Loucy (cell line): ENCODE data around the gene HABP2.

Source experiments
- H2AFZ ChIP-seq: fragments of 200-600 bp; sonication (generic); 2 replicates; pipeline ENCODE4 v1.6.0; 2016; ENCODE audit warnings: antibody characterized with exemption, mild to moderate bottlenecking, low read length, moderate library complexity
- H3F3A ChIP-seq: fragments of 200-600 bp; 2 replicates; pipeline ENCODE4 v1.6.0; 2016; ENCODE audit warnings: antibody characterized with exemption, low read depth, mild to moderate bottlenecking
- H3K27me3 ChIP-seq: fragments of 200-600 bp; sonication (generic); 2 replicates; pipeline ENCODE4 v1.6.1; 2014; ENCODE audit warnings: low read length, mild to moderate bottlenecking; ENCODE audit not compliant: insufficient read depth, poor library complexity, severe bottlenecking
- H3K36me3 ChIP-seq: fragments of 200-600 bp; sonication (generic); 2 replicates; pipeline ENCODE4 v1.6.1; 2016; ENCODE audit warnings: low read length; ENCODE audit not compliant: insufficient read depth
- H3K4me1 ChIP-seq: fragments of 200-600 bp; sonication (generic); 2 replicates; pipeline ENCODE4 v1.5.1; 2014; ENCODE audit warnings: low read length, mild to moderate bottlenecking; ENCODE audit not compliant: insufficient read depth, poor library complexity, severe bottlenecking
- H3K4me2 ChIP-seq: fragments of 200-600 bp; sonication (generic); 2 replicates; pipeline ENCODE4 v1.6.0; 2014; ENCODE audit warnings: antibody characterized with exemption, low read length, low read depth, mild to moderate bottlenecking; ENCODE audit not compliant: poor library complexity, severe bottlenecking
- H3K4me3 ChIP-seq: fragments of 200-600 bp; sonication (generic); 2 replicates; pipeline ENCODE4 v1.5.1; 2014; ENCODE audit warnings: low read length, mild to moderate bottlenecking, mixed read lengths; ENCODE audit not compliant: poor library complexity, severe bottlenecking
- H3K79me2 ChIP-seq: fragments of 200-600 bp; sonication (generic); 2 replicates; pipeline ENCODE4 v1.6.1; 2014; ENCODE audit warnings: low read length; ENCODE audit not compliant: insufficient read depth
- H3K9ac ChIP-seq: fragments of 200-600 bp; sonication (generic); 2 replicates; pipeline ENCODE4 v1.6.0; 2014; ENCODE audit warnings: mild to moderate bottlenecking, low read depth, low read length, moderate library complexity; ENCODE audit not compliant: poor library complexity, severe bottlenecking
- H3K9me2 ChIP-seq: fragments of 200-600 bp; sonication (generic); replicated peaks from 2 replicates; pipeline ENCODE4 v1.6.1; 2016; ENCODE audit warnings: low read depth, low read length, mixed read lengths
- H3K9me3 ChIP-seq: fragments of 200-600 bp; sonication (generic); 2 replicates; pipeline ENCODE4 v1.6.1; 2014; ENCODE audit warnings: mild to moderate bottlenecking, antibody characterized with exemption, low read length, low read depth; ENCODE audit not compliant: insufficient read depth
- H4K20me1 ChIP-seq: fragments of 200-600 bp; sonication (generic); 2 replicates; pipeline ENCODE4 v1.6.0; 2014; ENCODE audit warnings: antibody characterized with exemption, low read length, mild to moderate bottlenecking; ENCODE audit not compliant: insufficient read depth, poor library complexity, severe bottlenecking
- EZH2phosphoT487 ChIP-seq: fragments of 200-600 bp; IDR thresholded peaks from 2 replicates; pipeline ENCODE4 v1.6.1; 2018; ENCODE audit warnings: antibody characterized with exemption, mild to moderate bottlenecking, moderate library complexity, borderline replicate concordance
- TF ChIP-seq, protein P1 (sequence below): fragments of 200-600 bp; sonication (generic); conservative IDR thresholded peaks from 2 replicates; pipeline ENCODE4 v1.5.1; 2014; ENCODE audit warnings: mild to moderate bottlenecking, antibody characterized with exemption, low read length

Gene HABP2

DNA sequence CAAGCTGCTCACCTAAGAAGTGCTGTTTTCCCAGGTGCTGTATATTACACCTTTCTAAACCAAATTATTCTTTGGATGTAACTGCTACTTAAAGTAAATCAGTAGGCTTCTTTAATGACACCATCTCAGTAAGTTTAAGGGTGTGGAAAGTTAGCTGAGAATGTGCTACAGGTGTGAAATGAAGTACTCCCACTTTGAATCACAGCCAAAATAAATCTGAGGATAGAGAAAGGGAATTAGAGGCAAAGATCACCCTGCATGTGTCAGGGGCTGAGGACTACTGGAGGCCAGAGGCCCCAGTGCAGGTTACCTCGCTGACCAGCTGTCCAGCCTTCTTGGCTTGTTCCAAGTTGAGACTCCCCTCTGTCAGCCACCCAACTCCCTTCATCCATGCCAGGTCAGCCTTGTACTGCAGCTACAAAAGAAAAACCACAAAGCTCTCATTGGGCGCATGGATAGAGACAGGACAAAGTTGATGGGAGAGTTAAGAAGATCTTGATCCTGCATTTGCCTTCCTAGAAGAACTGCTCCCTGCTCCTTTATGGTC lies 75.8 kb downstream of the HABP2 start:
- H3F3A ChIP-seq = no peaks in the 10 kb centered on the region
- H3K4me3 ChIP-seq = no peak overlapping the region
- no peaks in the 10 kb centered on the region for H3K4me1 ChIP-seq
- TF ChIP-seq EZH2phosphoT487 = no peak
- TF ChIP-seq, protein P1, sequence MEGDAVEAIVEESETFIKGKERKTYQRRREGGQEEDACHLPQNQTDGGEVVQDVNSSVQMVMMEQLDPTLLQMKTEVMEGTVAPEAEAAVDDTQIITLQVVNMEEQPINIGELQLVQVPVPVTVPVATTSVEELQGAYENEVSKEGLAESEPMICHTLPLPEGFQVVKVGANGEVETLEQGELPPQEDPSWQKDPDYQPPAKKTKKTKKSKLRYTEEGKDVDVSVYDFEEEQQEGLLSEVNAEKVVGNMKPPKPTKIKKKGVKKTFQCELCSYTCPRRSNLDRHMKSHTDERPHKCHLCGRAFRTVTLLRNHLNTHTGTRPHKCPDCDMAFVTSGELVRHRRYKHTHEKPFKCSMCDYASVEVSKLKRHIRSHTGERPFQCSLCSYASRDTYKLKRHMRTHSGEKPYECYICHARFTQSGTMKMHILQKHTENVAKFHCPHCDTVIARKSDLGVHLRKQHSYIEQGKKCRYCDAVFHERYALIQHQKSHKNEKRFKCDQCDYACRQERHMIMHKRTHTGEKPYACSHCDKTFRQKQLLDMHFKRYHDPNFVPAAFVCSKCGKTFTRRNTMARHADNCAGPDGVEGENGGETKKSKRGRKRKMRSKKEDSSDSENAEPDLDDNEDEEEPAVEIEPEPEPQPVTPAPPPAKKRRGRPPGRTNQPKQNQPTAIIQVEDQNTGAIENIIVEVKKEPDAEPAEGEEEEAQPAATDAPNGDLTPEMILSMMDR = no peak
- H3K27me3 ChIP-seq = no peaks in the 10 kb centered on the region
- no peak overlapping the region for H2AFZ ChIP-seq
- H3K9ac ChIP-seq = no peak overlapping the region
- H3K4me2 ChIP-seq = no peak overlapping the region
- no peaks in the 10 kb centered on the region for H3K79me2 ChIP-seq
- H3K9me2 ChIP-seq = no peaks in the 10 kb centered on the region
- no peaks in the 10 kb centered on the region for H3K9me3 ChIP-seq
- H4K20me1 ChIP-seq = no peaks in the 10 kb centered on the region
- no peaks in the 10 kb centered on the region for H3K36me3 ChIP-seq

DNA sequence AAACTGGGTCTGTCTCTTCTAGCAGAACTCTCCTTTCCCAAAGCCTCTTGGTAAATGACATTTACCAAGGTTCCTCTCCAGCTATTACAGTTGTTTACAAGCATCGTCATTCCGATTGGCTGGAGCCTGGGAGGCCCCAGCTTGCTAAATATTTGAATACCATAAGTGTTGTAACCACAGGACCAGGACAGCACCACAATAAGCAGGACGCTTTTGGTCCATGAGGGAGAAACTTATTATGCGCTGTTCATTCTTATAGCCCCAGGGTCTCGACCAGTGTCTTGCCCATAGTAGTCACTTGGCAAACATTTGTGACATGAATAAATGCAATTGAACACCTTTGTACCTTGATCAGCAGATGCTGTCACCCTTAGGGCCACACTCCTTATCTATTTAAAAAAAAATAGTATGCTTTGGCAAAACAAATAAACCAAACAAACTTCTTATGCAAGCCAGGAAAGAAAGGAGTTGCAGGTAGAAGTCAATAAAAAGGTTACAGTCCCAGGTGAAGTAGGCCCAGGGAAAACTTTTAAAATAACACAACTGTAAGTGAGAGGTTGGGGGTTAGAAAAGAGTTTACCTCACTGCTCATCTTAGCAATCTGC lies 78.2 kb downstream of the HABP2 start:
- H4K20me1 ChIP-seq = no peaks in the 10 kb centered on the region

DNA sequence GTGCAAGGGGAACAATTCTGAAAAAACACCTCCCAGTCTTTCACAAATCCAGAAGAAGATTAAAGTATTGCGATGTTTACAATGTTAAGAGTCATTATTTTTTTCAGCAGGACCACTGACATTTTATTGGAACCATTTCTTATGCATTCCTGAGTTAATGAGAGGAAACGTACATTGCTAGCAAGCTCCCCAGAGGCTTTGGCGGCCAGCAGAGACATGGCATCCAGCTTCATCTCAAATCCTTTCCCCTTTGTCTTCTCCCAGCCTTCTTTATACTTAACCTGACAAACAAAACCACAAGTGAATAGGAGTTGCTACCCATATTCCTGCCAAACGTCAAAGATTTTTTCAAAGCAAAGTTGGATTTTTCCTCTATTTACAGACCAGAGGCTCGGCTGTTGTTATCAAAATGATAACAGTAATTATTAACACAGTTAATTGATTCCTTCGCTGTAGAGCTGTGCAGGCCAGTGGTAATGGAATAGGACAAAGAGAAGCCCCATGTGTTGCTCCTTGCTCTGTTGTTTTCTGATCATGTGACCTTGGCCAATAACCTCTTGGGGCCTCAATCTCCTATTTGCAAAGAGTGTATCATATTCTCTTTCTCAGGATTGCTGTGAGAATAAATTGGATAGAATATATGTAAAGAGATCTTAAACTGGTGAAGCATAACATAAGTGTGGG lies 79.0 kb downstream of the HABP2 start:
- H3K79me2 ChIP-seq = no peaks in the 10 kb centered on the region
- H3K9ac ChIP-seq = no peak overlapping the region
- no peaks in the 10 kb centered on the region for H4K20me1 ChIP-seq
- no peaks in the 10 kb centered on the region for H3K4me1 ChIP-seq
- no peaks in the 10 kb centered on the region for H3K27me3 ChIP-seq
- H3K4me2 ChIP-seq = no peak overlapping the region
- no peaks in the 10 kb centered on the region for H3K36me3 ChIP-seq
- no peaks in the 10 kb centered on the region for H3K9me2 ChIP-seq
- no peaks in the 10 kb centered on the region for H3K9me3 ChIP-seq
- no peak overlapping the region for H2AFZ ChIP-seq
- H3K4me3 ChIP-seq = no peak overlapping the region
- no peak for TF ChIP-seq EZH2phosphoT487
- TF ChIP-seq, protein P1 = no peak
- no peaks in the 10 kb centered on the region for H3F3A ChIP-seq

More for the DNA sequence above, 78.2 kb downstream of the HABP2 start:
- H3K79me2 ChIP-seq = no peaks in the 10 kb centered on the region
- no peak overlapping the region for H2AFZ ChIP-seq
- no peaks in the 10 kb centered on the region for H3K36me3 ChIP-seq
- no peak overlapping the region for H3K4me2 ChIP-seq
- no peaks in the 10 kb centered on the region for H3K27me3 ChIP-seq
- H3K4me1 ChIP-seq = no peaks in the 10 kb centered on the region
- no peak overlapping the region for H3K4me3 ChIP-seq
- no peaks in the 10 kb centered on the region for H3K9me2 ChIP-seq
- no peaks in the 10 kb centered on the region for H3F3A ChIP-seq
- H3K9me3 ChIP-seq = no peaks in the 10 kb centered on the region
- H3K9ac ChIP-seq = no peak overlapping the region
- no peak for TF ChIP-seq EZH2phosphoT487
- TF ChIP-seq, protein P1 = no peak
